Left lung (tissue), 10 donors: ENCODE results near the gene SLC17A3. TPM values are rescaled to one million over a fixed set of nuclear protein-coding genes. Genes with fewer than 3 reads are reported as not detected.
A peak's percentile ranks its signal among the peaks of the same experiment; 100 is the strongest.

ENCODE experiments used
- ATAC-seq: fragments of 200-7000 bp; cut with Tn5 transposase; one replicate; pipeline ENCODE4 v1.9.1; 2020; ENCODE audit warnings: moderate library complexity
- DNase-seq, 4 donors: peaks; one replicate each; pipeline ENCODE4 v3.0.0-alpha.2; 2013 to 2020
- H3K27ac ChIP-seq, 2 donors: fragments of 200-600 bp; sonication (generic) in 1 of 2; one replicate each; pipeline versions ENCODE4 v1.5.0 to v1.8.0; 2020 to 2021
- H3K27me3 ChIP-seq, 2 donors: fragments of 200-600 bp; sonication (generic) in 1 of 2; one replicate each; pipeline versions ENCODE4 v1.5.0 to v1.8.0; 2020 to 2021
- H3K36me3 ChIP-seq, 2 donors: fragments of 200-600 bp; sonication (generic) in 1 of 2; one replicate each; pipeline versions ENCODE4 v1.5.0 to v1.8.0; 2020 to 2021
- H3K4me1 ChIP-seq, 2 donors: fragments of 200-600 bp; one replicate each; pipeline ENCODE4 v1.8.0; 2021
- H3K4me3 ChIP-seq, 2 donors: fragments of 200-600 bp; sonication (generic) in 1 of 2; one replicate each; pipeline versions ENCODE4 v1.5.0 to v1.8.0; 2020 to 2021; ENCODE audit warnings: mild to moderate bottlenecking in 1 of 2
- H3K9me3 ChIP-seq, 2 donors: fragments of 200-600 bp; sonication (generic) in 1 of 2; one replicate each; pipeline versions ENCODE4 v1.5.0 to v1.8.0; 2020 to 2021
- CTCF ChIP-seq, 2 donors: fragments of 200-600 bp; sonication (generic) in 1 of 2; IDR thresholded peaks; one replicate each; pipeline versions ENCODE4 v1.5.0 to v1.8.0; 2021; ENCODE audit warnings: antibody characterized with exemption in 2 of 2
- intact Hi-C, 2 donors: fragments of 100-400 bp; cut with DNase I; formaldehyde crosslinking; loops; one replicate each; pipeline versions ENCODE4 v1.11.2 to v1.14.2; 2022
- polyA plus RNA-seq, 6 donors: library from polyadenylated mRNA; unstranded; fragments of 120-200 nt; gene quantifications; one replicate each; pipeline ENCODE4 v1.2.1, GENCODE V29; 2013; ENCODE audit not compliant: insufficient read length in 6 of 6
- total RNA-seq, 2 donors: library from RNA; stranded (reverse); fragmentation: NEBNext Ultra II Directional; extraction: Animal tissue kit (Norgen Biotek cat#: 25700); gene quantifications; one replicate each; pipeline ENCODE4 v1.2.1, GENCODE V29; 2021
- donor health status: DM: no; HTN: yes; CAD: no.
- donor health status: DM: no; HTN: no; CAD: no.

Gene SLC17A3
- total and polyA plus RNA-seq, 8 donors = 0.11 to 0.22 (median 0.19) TPM; not detected in 4

GRCh38 chr6:25844518-25844917 lies 29.5 kb downstream of the SLC17A3 start:
- ATAC-seq (no peak), DNase-seq (no peak)
- Histone ChIP-seq H3K4me1 (no peaks in the 10 kb centered on the region), H3K27me3 (no peaks in the 10 kb centered on the region), H3K9me3 (no peaks in the 10 kb centered on the region), H3K27ac (no peak overlapping the region), H3K4me3 (no peak overlapping the region), H3K36me3 (no peaks in the 10 kb centered on the region)
- intact Hi-C loops = no loop called here
- no peak for TF ChIP-seq CTCF (IDR thresholded peaks at IDR 0.05)

GRCh38 chr6:25842526-25842925 lies 31.5 kb downstream of the SLC17A3 start:
- no peak for TF ChIP-seq CTCF (IDR thresholded peaks at IDR 0.05)
- ATAC-seq = no peak

GRCh38 chr6:25835442-25836283 lies 38.4 kb downstream of the SLC17A3 start:
- Histone ChIP-seq H3K4me3 (no peak overlapping the region), H3K4me1 (no peaks in the 10 kb centered on the region), H3K27ac (peak overlapping the region in 1 of 2 donors; percentile 28), H3K27me3 (no peaks in the 10 kb centered on the region), H3K9me3 (no peaks in the 10 kb centered on the region), H3K36me3 (no peaks in the 10 kb centered on the region)
- intact Hi-C loops = no loop called here
- ATAC-seq = no peak
- no peak for DNase-seq
- no peak for TF ChIP-seq CTCF (IDR thresholded peaks at IDR 0.05)

More at GRCh38 chr6:25842526-25842925, 31.5 kb downstream of the SLC17A3 start:
- Histone ChIP-seq H3K4me1 (no peaks in the 10 kb centered on the region), H3K9me3 (no peaks in the 10 kb centered on the region), H3K36me3 (no peaks in the 10 kb centered on the region), H3K27me3 (no peaks in the 10 kb centered on the region), H3K27ac (no peak overlapping the region), H3K4me3 (no peak overlapping the region)
- DNase-seq = no peak
- intact Hi-C loops = no loop called here

- DNase-seq (no peak), ATAC-seq (no peak)
- Histone ChIP-seq H3K27me3 (no peaks in the 10 kb centered on the region), H3K27ac (no peak overlapping the region), H3K4me3 (no peak overlapping the region), H3K36me3 (no peaks in the 10 kb centered on the region), H3K9me3 (no peaks in the 10 kb centered on the region), H3K4me1 (no peaks in the 10 kb centered on the region)
- intact Hi-C loops = no loop called here
- no peak for TF ChIP-seq CTCF (IDR thresholded peaks at IDR 0.05)
Measured at GRCh38 chr6:25834950-25835349, 39.1 kb downstream of the SLC17A3 start.

- no peak for ATAC-seq
- DNase-seq = no peak
- H3K4me3 ChIP-seq = no peak overlapping the region
- no peak overlapping the region for H3K27ac ChIP-seq
- no peaks in the 10 kb centered on the region for H3K27me3 ChIP-seq
- H3K4me1 ChIP-seq = no peaks in the 10 kb centered on the region
- no peaks in the 10 kb centered on the region for H3K36me3 ChIP-seq
- no peak for TF ChIP-seq CTCF (IDR thresholded peaks at IDR 0.05)
- no peaks in the 10 kb centered on the region for H3K9me3 ChIP-seq
- intact Hi-C loops = no loop called here
Measured at GRCh38 chr6:25833136-25833535, 40.9 kb downstream of the SLC17A3 start.
